Smooth muscle cell (in vitro differentiated cells): ENCODE results near the gene DHRSX. TPM values are rescaled to one million over a fixed set of nuclear protein-coding genes. Genes with fewer than 3 reads are reported as not detected.
"Not testable (repeated sequence)": the region's sequence is repeated elsewhere in the genome, so short reads cannot be mapped to it uniquely, and the experiment has no call there.

Experiments
- DNase-seq: peaks from one replicate; lab custom pipeline; 2025; ENCODE audit not compliant: unreplicated experiment; lab: John Stamatoyannopoulos, UW
- H2AFZ ChIP-seq: fragments of 200-600 bp; sonication (generic); 2 replicates; pipeline ENCODE4 v1.6.0; 2016; ENCODE audit warnings: antibody characterized with exemption, low read depth, mild to moderate bottlenecking
- H3F3A ChIP-seq: fragments of 200-600 bp; sonication (generic); 2 replicates; pipeline ENCODE4 v1.6.0; 2017; ENCODE audit warnings: antibody characterized with exemption, low read depth
- H3K27ac ChIP-seq: fragments of 200-600 bp; sonication (generic); 2 replicates; pipeline ENCODE4 v1.5.1; 2016; ENCODE audit warnings: low read depth, mild to moderate bottlenecking
- H3K27me3 ChIP-seq: fragments of 200-600 bp; sonication (generic); 2 replicates; pipeline ENCODE4 v1.6.1; 2016; ENCODE audit warnings: low read depth, mild to moderate bottlenecking
- H3K36me3 ChIP-seq: fragments of 200-600 bp; sonication (generic); 2 replicates; pipeline ENCODE4 v1.5.1; 2016; ENCODE audit warnings: low read depth
- H3K4me1 ChIP-seq: fragments of 200-600 bp; sonication (generic); 2 replicates; pipeline ENCODE4 v1.5.1; 2016; ENCODE audit warnings: low read depth
- H3K4me2 ChIP-seq: fragments of 200-600 bp; sonication (generic); 2 replicates; pipeline ENCODE4 v1.6.0; 2016; ENCODE audit warnings: mild to moderate bottlenecking
- H3K4me3 ChIP-seq: fragments of 200-600 bp; sonication (generic); 2 replicates; pipeline ENCODE4 v1.5.1; 2016; ENCODE audit warnings: mild to moderate bottlenecking
- H3K79me2 ChIP-seq: fragments of 200-600 bp; sonication (generic); 2 replicates; pipeline ENCODE4 v1.6.0; 2016; ENCODE audit warnings: low read depth, mild to moderate bottlenecking
- H3K9ac ChIP-seq: fragments of 200-600 bp; sonication (generic); 2 replicates; pipeline ENCODE4 v1.6.0; 2016; ENCODE audit warnings: low read depth
- H3K9me3 ChIP-seq: fragments of 200-600 bp; sonication (generic); replicated peaks from 2 replicates; pipeline ENCODE4 v1.5.1; 2016; ENCODE audit warnings: low read depth
- H4K20me1 ChIP-seq: fragments of 200-600 bp; sonication (generic); 2 replicates; pipeline ENCODE4 v1.6.0; 2016; ENCODE audit warnings: low read depth
- CTCF ChIP-seq: fragments of 200-600 bp; sonication (generic); IDR thresholded peaks from 2 replicates; pipeline ENCODE4 v1.5.1; 2017; ENCODE audit warnings: borderline replicate concordance, mild to moderate bottlenecking, antibody characterized with exemption; ENCODE audit not compliant: insufficient read depth, poor library complexity, severe bottlenecking
- WGBS: methylation state at CpG from one replicate; pipeline ENCODE4 v1.1.7; 2016; ENCODE audit warnings: low lambda C conversion rate; 5-methylcytosine and 5-hydroxymethylcytosine counted together
- polyA plus RNA-seq: library from polyadenylated mRNA; unstranded; fragments of >200 nt; fragmentation: Nextera tagmentation; extraction: Ambion mirVana; gene quantifications from 2 replicates; pipeline ENCODE4 v1.2.1, GENCODE V29; 2016
- total RNA-seq: library from RNA; depleted of rRNA; stranded (reverse); fragments of >200 nt; gene quantifications from 2 replicates; pipeline ENCODE4 v1.2.3, GENCODE V29; 2014

DHRSX gene
- total and polyA plus RNA-seq, 2 experiments from 2014 or later = 32.5 to 49.9 TPM

- Histone ChIP-seq H3K9ac (no peak overlapping the region), H4K20me1 (no peaks in the 10 kb centered on the region), H3K9me3 (no peaks in the 10 kb centered on the region), H3K4me2 (no peak overlapping the region), H3K27me3 (no peaks in the 10 kb centered on the region), H3K79me2 (no peaks in the 10 kb centered on the region), H3K4me1 (no peaks in the 10 kb centered on the region), H3K27ac (no peak overlapping the region), H2AFZ (no peak overlapping the region), H3K36me3 (no peaks in the 10 kb centered on the region), H3F3A (no peaks in the 10 kb centered on the region), H3K4me3 (no peak overlapping the region)
- DNase-seq = no peak
- WGBS = 94% methylated on average over 5 of the region's 5 CpGs
- no peak for TF ChIP-seq CTCF
Measured at GRCh38 chrX:2536974-2537373, 36.2 kb upstream of the DHRSX start.

- DNase-seq = no peak
- Histone ChIP-seq H3K79me2 (no peaks in the 10 kb centered on the region), H3K4me1 (no peaks in the 10 kb centered on the region), H3K9me3 (no peaks in the 10 kb centered on the region), H3K9ac (no peak overlapping the region), H4K20me1 (no peaks in the 10 kb centered on the region), H3K36me3 (no peaks in the 10 kb centered on the region), H3K4me2 (no peak overlapping the region), H3F3A (no peaks in the 10 kb centered on the region), H2AFZ (no peak overlapping the region), H3K27me3 (no peaks in the 10 kb centered on the region), H3K27ac (no peak overlapping the region), H3K4me3 (no peak overlapping the region)
- no peak for TF ChIP-seq CTCF
- WGBS = 96% methylated on average over 7 of the region's 7 CpGs
Measured at GRCh38 chrX:2536141-2536540, 35.4 kb upstream of the DHRSX start.

- H4K20me1 ChIP-seq, DNase-seq, H3K27me3 ChIP-seq, H3K4me1 ChIP-seq, H3K36me3 ChIP-seq, H3F3A ChIP-seq, H2AFZ ChIP-seq, H3K4me3 ChIP-seq, H3K27ac ChIP-seq, H3K79me2 ChIP-seq, H3K4me2 ChIP-seq, H3K9me3 ChIP-seq, H3K9ac ChIP-seq: not testable (repeated sequence)
- 75% methylated on average over 5 of the region's 5 CpGs for WGBS
Measured at GRCh38 chrX:2534261-2535021, 33.7 kb upstream of the DHRSX start.

- H3K9ac ChIP-seq = no peak overlapping the region
- no peaks in the 10 kb centered on the region for H3K27me3 ChIP-seq
- no peaks in the 10 kb centered on the region for H4K20me1 ChIP-seq
- TF ChIP-seq CTCF = no peak
- no peak overlapping the region for H3K27ac ChIP-seq
- H3K4me3 ChIP-seq = no peak overlapping the region
- 61% methylated on average over 8 of the region's 8 CpGs for WGBS
- no peaks in the 10 kb centered on the region for H3K9me3 ChIP-seq
- no peak for DNase-seq
- H3K4me1 ChIP-seq = no peaks in the 10 kb centered on the region
- H2AFZ ChIP-seq = no peak overlapping the region
- H3K36me3 ChIP-seq = no peaks in the 10 kb centered on the region
- H3K4me2 ChIP-seq = no peak overlapping the region
- H3K79me2 ChIP-seq = no peaks in the 10 kb centered on the region
- H3F3A ChIP-seq = no peaks in the 10 kb centered on the region
Measured at GRCh38 chrX:2533424-2533823, 32.6 kb upstream of the DHRSX start.
